OCI-M2 (cell line): ENCODE data around the gene CDYL.

Source experiments
- DNase-seq: peaks from one replicate; lab custom pipeline; 2025; ENCODE audit not compliant: unreplicated experiment; lab: John Stamatoyannopoulos, UW

Gene CDYL

GRCh38 chr6:4930025-4930691 is 154.0 kb downstream of the CDYL start:
- no peak for DNase-seq

GRCh38 chr6:4931530-4932227 is 155.5 kb downstream of the CDYL start:
- DNase-seq = no peak

DNA sequence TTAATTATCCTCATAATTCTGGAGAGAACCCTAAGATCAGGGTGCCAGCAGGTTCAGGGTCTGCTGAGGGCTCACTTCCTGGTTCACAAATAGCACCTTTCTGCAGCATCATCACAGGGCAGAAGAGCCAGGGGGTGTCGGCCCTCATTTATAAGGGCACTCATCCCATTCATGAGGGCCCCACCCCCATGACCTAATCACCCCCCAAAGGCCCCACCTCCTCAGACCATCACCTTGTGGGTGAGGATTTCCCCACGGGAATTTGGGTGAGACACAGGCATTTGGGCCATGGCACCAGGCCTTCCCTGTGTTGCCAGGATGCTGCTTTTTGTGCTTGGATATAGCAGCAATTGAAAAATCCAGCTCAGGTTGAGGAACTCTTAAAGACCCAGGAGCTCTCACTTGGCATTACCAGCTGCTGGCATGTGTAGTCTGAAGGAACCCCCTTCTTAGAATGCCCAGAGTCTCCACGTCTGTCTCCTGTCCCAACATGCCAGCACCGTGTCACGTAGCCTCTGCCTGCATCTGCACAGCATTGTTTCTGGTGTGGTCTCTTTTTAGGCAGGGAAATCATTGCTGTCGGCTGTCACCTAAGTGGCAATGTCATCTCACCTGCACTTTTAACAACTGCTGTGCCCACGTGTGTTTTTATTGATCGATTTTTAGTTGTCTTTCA is 156.2 kb downstream of the CDYL start:
- no peak for DNase-seq

GRCh38 chr6:4935486-4935885 is 159.3 kb downstream of the CDYL start:
- no peak for DNase-seq

- no peak for DNase-seq
Measured at GRCh38 chr6:4935975-4936680, 159.9 kb downstream of the CDYL start.

DNA sequence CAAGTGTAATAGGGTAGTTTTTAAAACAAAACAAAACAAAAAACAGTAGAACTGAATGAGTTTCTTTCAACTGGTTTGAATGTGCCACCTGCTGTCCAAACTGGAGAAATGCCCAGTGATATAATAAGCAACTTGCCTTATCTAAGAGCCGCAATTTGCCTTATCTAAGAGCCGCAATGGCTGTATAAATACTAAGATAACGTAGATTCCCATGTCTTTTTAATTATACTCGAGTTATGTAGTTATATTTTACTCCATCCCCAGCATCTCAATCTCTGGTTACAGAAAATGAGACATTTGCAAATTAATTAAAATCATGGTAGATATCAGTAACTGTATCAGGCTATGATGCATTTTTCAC is 160.5 kb downstream of the CDYL start:
- DNase-seq = peak; percentile 11

- DNase-seq = no peak
Measured at GRCh38 chr6:4937414-4937813, 161.2 kb downstream of the CDYL start.

DNA sequence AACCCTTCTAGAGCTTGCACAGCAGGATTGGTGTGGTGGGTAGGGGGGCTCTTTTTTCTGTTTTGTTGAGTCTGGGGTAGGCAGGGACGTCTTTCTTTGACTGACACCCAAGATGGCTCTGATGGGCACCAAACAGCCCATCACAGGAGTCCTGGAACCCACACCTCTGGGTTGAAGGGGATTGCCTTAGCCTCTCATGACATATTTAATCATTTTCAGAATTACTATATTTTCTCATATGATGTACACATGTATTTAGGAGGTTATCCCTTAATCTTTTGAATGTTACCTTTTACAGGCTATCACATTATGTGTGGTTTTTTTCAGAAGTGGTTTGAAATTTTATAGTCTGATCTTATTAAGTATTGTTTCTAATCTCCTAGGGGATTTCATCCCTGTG is 163.0 kb downstream of the CDYL start:
- no peak for DNase-seq

DNA sequence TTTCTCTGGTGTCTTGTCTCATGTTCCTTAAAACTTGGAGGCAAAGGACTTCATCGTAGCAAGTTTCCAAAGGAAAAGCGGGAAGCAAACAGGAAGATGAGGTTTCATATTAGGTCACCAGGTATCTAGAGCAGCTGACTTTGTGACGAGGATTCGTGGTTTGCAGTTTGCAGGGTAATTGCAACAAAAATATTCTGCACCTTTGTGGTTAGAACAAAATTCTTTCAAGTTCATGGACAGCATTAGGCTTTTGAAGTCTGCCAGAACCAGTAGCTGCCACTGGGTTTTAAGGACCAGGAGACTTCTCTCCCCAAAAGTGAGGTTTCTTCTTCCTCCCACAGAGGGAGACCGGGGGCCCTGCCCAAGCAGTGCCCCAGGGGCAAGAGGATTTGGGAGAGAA is 164.2 kb downstream of the CDYL start:
- no peak for DNase-seq

GRCh38 chr6:4941782-4942672 is 165.8 kb downstream of the CDYL start:
- no peak for DNase-seq

GRCh38 chr6:4942673-4943009 is 166.4 kb downstream of the CDYL start:
- DNase-seq = no peak

DNA sequence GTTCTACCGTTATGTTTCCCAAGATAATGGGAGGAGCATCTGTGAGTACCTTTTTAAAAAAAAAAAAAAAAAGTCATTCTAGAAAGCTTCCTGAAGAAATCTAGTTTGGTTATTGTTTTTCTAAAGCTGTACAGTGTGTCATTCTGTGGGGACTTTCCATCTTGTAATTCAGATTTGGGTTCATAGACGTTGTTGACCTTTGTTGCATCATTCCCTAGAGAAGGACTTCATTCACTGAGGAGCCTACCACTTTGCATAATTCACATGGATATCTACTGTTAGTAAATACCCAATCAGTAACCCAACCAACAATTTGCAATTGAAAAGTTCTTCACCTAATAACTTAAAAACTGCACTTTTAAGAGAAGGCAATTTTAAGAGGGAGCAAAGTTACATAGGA is 167.5 kb downstream of the CDYL start:
- no peak for DNase-seq

DNA sequence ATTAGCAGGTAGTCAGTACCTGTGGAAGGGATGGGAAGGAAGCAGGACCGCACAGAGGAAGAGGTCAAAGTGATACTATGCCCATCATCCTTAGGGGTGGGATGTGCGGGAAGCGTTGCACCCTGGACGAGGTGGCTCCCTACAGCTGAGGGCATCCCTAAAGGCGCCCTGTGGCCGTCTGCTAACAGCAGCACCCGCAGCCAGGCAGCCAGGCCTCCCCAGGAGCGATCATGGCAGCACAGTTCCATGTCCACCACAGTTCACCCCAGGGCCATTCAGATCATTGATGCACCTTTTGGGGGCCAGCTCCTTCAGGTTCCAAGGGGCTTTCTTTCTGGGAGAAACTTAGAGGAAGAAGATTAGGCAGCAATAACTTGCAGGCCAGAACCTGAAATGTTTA is 168.1 kb downstream of the CDYL start:
- DNase-seq = no peak

DNA sequence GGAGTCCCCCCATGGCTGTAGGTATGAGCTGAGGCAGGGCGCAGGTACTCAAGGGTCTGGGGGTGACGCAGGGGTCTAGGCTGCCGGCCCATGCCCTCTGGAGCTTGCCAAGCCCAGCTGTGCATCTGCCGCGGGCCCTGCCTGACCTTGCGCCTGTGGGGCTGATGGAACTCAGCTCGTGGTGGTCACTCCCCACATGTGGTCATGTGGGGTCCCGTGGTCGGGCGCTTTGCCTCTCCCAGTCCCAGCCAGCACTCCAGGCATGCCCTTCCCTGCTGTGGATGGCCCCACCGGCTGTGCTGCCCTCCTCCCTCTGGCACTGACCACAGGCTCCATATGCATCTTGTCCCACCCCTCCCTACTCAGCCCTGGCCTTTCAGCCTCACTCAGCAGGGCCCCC is 170.3 kb downstream of the CDYL start:
- DNase-seq = no peak

GRCh38 chr6:4947716-4948115 is 171.5 kb downstream of the CDYL start:
- DNase-seq = no peak

DNA sequence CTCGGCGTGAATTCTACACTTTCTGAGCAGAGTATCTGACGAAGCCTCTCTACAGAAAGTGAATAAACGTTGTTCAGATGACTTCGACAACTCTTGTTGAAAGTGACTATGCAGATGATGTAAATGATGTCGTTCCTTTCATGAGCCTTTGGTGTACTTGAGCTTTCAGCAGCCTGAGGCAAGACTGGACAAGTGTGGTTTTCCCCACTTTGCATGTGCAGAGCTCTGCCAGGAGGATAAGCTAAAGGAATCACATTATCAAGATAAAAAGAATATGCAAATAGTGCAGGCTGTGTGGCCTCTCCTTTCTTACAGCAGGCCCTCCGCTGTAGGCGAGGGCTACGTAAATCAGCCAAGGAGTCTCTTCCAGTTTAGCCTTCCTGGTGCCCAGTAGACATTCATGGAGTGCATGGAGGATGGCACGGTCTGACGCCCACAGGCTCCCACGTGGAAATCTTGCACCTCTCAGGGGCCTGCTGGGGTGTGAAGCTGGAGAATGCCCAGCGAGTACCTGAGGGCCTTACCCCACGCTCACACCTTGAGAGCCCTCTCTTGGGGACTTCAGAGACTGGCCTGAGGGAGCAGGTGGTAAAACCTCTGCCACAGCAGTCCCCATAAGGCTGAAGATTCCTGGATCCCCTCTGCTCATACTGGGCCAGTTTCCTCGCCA is 172.7 kb downstream of the CDYL start:
- no peak for DNase-seq

GRCh38 chr6:4950076-4950475 is 173.9 kb downstream of the CDYL start:
- DNase-seq = no peak

DNA sequence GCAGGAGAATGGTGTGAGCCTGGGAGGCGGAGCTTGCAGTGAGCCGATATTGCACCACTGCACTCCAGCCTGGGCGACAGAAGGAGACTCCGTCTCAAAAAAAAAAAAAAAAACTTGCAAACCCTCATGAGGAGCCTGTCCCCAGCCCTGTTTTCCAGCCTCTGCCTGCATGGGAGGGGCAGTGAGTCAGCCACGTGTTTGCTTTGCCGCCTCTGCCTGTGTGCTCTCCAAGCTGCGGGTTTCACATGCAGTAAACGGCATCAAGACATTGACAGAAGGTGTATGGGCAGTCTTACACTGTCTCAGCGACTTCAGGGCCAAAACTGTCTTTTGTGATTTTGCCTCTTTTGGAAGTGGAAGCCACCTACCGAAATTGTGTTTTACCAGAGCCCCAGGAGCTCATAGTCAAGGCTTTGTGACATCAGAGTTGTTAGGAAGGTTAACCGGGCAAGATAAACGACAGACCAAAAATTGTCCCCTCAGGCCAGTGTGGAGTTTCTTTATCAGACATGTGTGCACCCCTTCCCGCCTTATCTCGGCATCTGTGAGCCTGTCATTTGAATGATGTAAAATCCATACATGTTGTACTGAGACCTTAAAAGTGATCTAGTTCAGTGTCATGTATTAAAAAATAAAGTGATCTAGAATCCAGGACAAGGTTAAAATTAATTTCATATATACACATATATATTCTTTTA is 174.8 kb downstream of the CDYL start:
- no peak for DNase-seq

DNA sequence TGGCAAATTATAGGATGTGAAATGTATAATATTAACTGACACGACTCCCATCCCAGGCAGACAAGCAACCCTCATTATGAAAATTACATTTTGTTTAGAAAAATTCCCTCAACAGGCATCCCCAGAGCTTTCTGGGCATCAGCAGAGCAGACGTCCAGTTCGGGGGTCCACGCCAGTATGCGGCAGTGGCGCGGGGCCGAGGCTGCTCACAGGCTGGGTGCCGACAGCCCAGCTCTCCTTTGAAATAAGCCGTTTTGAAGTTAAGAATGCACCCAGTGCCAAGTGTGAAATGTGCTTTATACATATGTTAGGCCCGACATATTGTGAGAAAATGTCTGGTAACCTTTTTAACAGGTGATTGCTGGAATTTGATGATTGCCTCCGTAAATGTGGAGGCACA is 177.2 kb downstream of the CDYL start:
- DNase-seq = no peak

- DNase-seq = no peak
Measured at GRCh38 chr6:4956625-4957024, 180.4 kb downstream of the CDYL start.
